WTC11 (cell line): ENCODE results near the gene SHANK1. TPM values are rescaled to one million over a fixed set of nuclear protein-coding genes. Genes with fewer than 3 reads are reported as not detected.

Experiments
- ATAC-seq: fragments of 200-7000 bp; cut with Tn5 transposase; 2 replicates; pipeline ENCODE4 v1.10.0; 2021; ENCODE audit warnings: mild to moderate bottlenecking, moderate library complexity
- CTCF ChIA-PET: fragments of 300-600 bp; sonication (Branson Sonifier 250); formaldehyde crosslinking; loops from one replicate; lab custom pipeline; 2021; ENCODE audit warnings: antibody characterized with exemption; lab: Charles Lee
- POLR2A ChIA-PET: fragments of 350-600 bp; sonication (Branson Sonifier 250); formaldehyde crosslinking; loops from one replicate; lab custom pipeline; 2021; ENCODE audit warnings: antibody characterized with exemption; lab: Charles Lee
- DNase-seq: peaks from one replicate; pipeline ENCODE4 v3.0.0; 2021; ENCODE audit warnings: low spot score
- H3K27ac Mint-ChIP-seq: 2 replicates; pipeline ENCODE4 v1.8.0; 2021; ENCODE audit warnings: mixed read lengths
- H3K27me3 Mint-ChIP-seq: 2 replicates; pipeline ENCODE4 v1.8.0; 2021; ENCODE audit warnings: low read depth, mild to moderate bottlenecking, moderate library complexity, mixed read lengths
- H3K36me3 Mint-ChIP-seq: 2 replicates; pipeline ENCODE4 v1.8.0; 2021; ENCODE audit warnings: mixed read lengths
- H3K4me1 Mint-ChIP-seq: 2 replicates; pipeline ENCODE4 v1.8.0; 2022; ENCODE audit warnings: mixed read lengths
- H3K4me3 Mint-ChIP-seq: 2 replicates; pipeline ENCODE4 v1.8.0; 2021; ENCODE audit warnings: mild to moderate bottlenecking, moderate library complexity, mixed read lengths
- H3K9me3 Mint-ChIP-seq: 2 replicates; pipeline ENCODE4 v1.8.0; 2021; ENCODE audit warnings: mixed read lengths
- CREM ChIP-seq: sonication (generic); formaldehyde crosslinking; IDR thresholded peaks from 2 replicates; pipeline ENCODE4 v1.8.1; 2022; ENCODE audit warnings: mild to moderate bottlenecking, missing genetic modification reagents, moderate library complexity
- FOXK1 ChIP-seq: sonication (generic); formaldehyde crosslinking; IDR thresholded peaks from 2 replicates; pipeline ENCODE4 v1.8.0; 2022; ENCODE audit warnings: mild to moderate bottlenecking, moderate library complexity, missing genetic modification reagents
- FOXP1 ChIP-seq: sonication (generic); formaldehyde crosslinking; IDR thresholded peaks from 2 replicates; pipeline ENCODE4 v1.8.0; 2022; ENCODE audit warnings: missing genetic modification reagents, mild to moderate bottlenecking, moderate library complexity, borderline replicate concordance
- FOXP4 ChIP-seq: sonication (generic); formaldehyde crosslinking; IDR thresholded peaks from 2 replicates; pipeline ENCODE4 v1.8.0; 2022; ENCODE audit warnings: mild to moderate bottlenecking, missing genetic modification reagents
- GTF2I ChIP-seq: fragments of 250-450 bp; sonication (Bioruptor Pico); conservative IDR thresholded peaks from 2 replicates; pipeline ENCODE4 v1.4.0; 2021; ENCODE audit warnings: mild to moderate bottlenecking
- IRF2 ChIP-seq: sonication (generic); formaldehyde crosslinking; IDR thresholded peaks from 2 replicates; pipeline ENCODE4 v1.8.0; 2022; ENCODE audit warnings: low read depth, missing genetic modification reagents, borderline replicate concordance
- KAT7 ChIP-seq: sonication (generic); formaldehyde crosslinking; IDR thresholded peaks from 2 replicates; pipeline ENCODE4 v1.8.1; 2023; ENCODE audit warnings: missing genetic modification reagents, mild to moderate bottlenecking, borderline replicate concordance
- MAX ChIP-seq: sonication (generic); formaldehyde crosslinking; IDR thresholded peaks from 2 replicates; pipeline ENCODE4 v1.8.0; 2022; ENCODE audit warnings: mild to moderate bottlenecking, missing genetic modification reagents
- NFE2L1 ChIP-seq: sonication (generic); formaldehyde crosslinking; IDR thresholded peaks from 2 replicates; pipeline ENCODE4 v1.8.1; 2023; ENCODE audit warnings: missing genetic modification reagents
- PREB ChIP-seq: sonication (generic); formaldehyde crosslinking; IDR thresholded peaks from 2 replicates; pipeline ENCODE4 v1.8.1; 2022; ENCODE audit warnings: mild to moderate bottlenecking, missing genetic modification reagents, moderate library complexity, borderline replicate concordance
- RELA ChIP-seq: sonication (generic); formaldehyde crosslinking; IDR thresholded peaks from 2 replicates; pipeline ENCODE4 v1.8.1; 2022; ENCODE audit warnings: missing genetic modification reagents, mild to moderate bottlenecking, borderline replicate concordance
- SMAD3 ChIP-seq: sonication (generic); formaldehyde crosslinking; IDR thresholded peaks from 2 replicates; pipeline ENCODE4 v1.8.0; 2022; ENCODE audit warnings: missing genetic modification reagents, mild to moderate bottlenecking, borderline replicate concordance
- TCF7 ChIP-seq: sonication (generic); formaldehyde crosslinking; IDR thresholded peaks from 2 replicates; pipeline ENCODE4 v1.8.0; 2022; ENCODE audit warnings: mild to moderate bottlenecking, low read depth, missing genetic modification reagents, moderate library complexity
- ZBTB21 ChIP-seq: sonication (generic); formaldehyde crosslinking; IDR thresholded peaks from 2 replicates; pipeline ENCODE4 v1.8.1; 2023; ENCODE audit warnings: mild to moderate bottlenecking, missing genetic modification reagents, borderline replicate concordance
- ZBTB43 ChIP-seq: sonication (generic); formaldehyde crosslinking; IDR thresholded peaks from 2 replicates; pipeline ENCODE4 v1.8.1; 2023; ENCODE audit warnings: mild to moderate bottlenecking, missing genetic modification reagents
- ZNF121 ChIP-seq: sonication (generic); formaldehyde crosslinking; IDR thresholded peaks from 2 replicates; pipeline ENCODE4 v1.8.0; 2023; ENCODE audit warnings: missing genetic modification reagents
- ZNF263 ChIP-seq: sonication (generic); formaldehyde crosslinking; IDR thresholded peaks from 2 replicates; pipeline ENCODE4 v1.8.1; 2022; ENCODE audit warnings: low read depth, mild to moderate bottlenecking, moderate library complexity, missing genetic modification reagents
- ZNF281 ChIP-seq: sonication (generic); formaldehyde crosslinking; IDR thresholded peaks from 2 replicates; pipeline ENCODE4 v1.8.0; 2023; ENCODE audit warnings: mild to moderate bottlenecking, missing genetic modification reagents
- ZNF317 ChIP-seq: sonication (generic); formaldehyde crosslinking; IDR thresholded peaks from 2 replicates; pipeline ENCODE4 v1.8.1; 2023; ENCODE audit warnings: low read depth, mild to moderate bottlenecking, moderate library complexity, missing genetic modification reagents, borderline replicate concordance
- ZNF396 ChIP-seq: fragments of 250-450 bp; sonication (Bioruptor Pico); IDR thresholded peaks from 2 replicates; pipeline ENCODE4 v1.8.0; 2021; ENCODE audit warnings: mild to moderate bottlenecking, moderate library complexity, borderline replicate concordance
- total RNA-seq: library from RNA; stranded (reverse); gene quantifications from 3 replicates; pipeline ENCODE4 v1.2.3, GENCODE V29; 2021
- TF ChIP-seq, protein P1 (sequence below): sonication (generic); formaldehyde crosslinking; IDR thresholded peaks from 2 replicates; pipeline ENCODE4 v1.8.1; 2022; ENCODE audit warnings: low read depth, mild to moderate bottlenecking, moderate library complexity, missing genetic modification reagents, borderline replicate concordance
- TF ChIP-seq, protein P2 (sequence below): sonication (generic); formaldehyde crosslinking; IDR thresholded peaks from 2 replicates; pipeline ENCODE4 v1.8.1; 2022; ENCODE audit warnings: missing genetic modification reagents, borderline replicate concordance

SHANK1 gene
- total RNA-seq, 1 experiment from 2014 or later: 8.7 TPM

GRCh38 chr19:50725911-50726230 lies 6.3 kb upstream of the SHANK1 start:
- DNase-seq (no peak), ATAC-seq (no peak)
- ChIA-PET POLR2A (no interaction called here), CTCF (interaction anchor here (1.1 to 6.7 kb wide), 2 partner anchors 54 to 169 kb away, joined by 3 to 195 read pairs; no protein-coding TSS in a partner anchor)
- no peaks in the 10 kb centered on the region for H3K9me3 Mint-ChIP-seq
- no peak for TF ChIP-seq PREB (CRISPR knock-in tag)
- no peak for TF ChIP-seq ZNF281
- TF ChIP-seq, protein P1, sequence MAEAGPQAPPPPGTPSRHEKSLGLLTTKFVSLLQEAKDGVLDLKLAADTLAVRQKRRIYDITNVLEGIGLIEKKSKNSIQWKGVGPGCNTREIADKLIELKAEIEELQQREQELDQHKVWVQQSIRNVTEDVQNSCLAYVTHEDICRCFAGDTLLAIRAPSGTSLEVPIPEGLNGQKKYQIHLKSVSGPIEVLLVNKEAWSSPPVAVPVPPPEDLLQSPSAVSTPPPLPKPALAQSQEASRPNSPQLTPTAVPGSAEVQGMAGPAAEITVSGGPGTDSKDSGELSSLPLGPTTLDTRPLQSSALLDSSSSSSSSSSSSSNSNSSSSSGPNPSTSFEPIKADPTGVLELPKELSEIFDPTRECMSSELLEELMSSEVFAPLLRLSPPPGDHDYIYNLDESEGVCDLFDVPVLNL: no peak
- no peak for TF ChIP-seq MAX (CRISPR knock-in tag)
- no peak for TF ChIP-seq ZBTB21 (CRISPR knock-in tag)
- no peak for TF ChIP-seq RELA (CRISPR knock-in tag)
- TF ChIP-seq IRF2: no peak
- H3K4me3 Mint-ChIP-seq: peak overlapping the region; percentile 90
- no peak overlapping the region for H3K27ac Mint-ChIP-seq
- H3K27me3 Mint-ChIP-seq: peaks cover 34% of the 10 kb centered on the region
- no peaks in the 10 kb centered on the region for H3K36me3 Mint-ChIP-seq
- peaks cover 46% of the 10 kb centered on the region for H3K4me1 Mint-ChIP-seq

DNA sequence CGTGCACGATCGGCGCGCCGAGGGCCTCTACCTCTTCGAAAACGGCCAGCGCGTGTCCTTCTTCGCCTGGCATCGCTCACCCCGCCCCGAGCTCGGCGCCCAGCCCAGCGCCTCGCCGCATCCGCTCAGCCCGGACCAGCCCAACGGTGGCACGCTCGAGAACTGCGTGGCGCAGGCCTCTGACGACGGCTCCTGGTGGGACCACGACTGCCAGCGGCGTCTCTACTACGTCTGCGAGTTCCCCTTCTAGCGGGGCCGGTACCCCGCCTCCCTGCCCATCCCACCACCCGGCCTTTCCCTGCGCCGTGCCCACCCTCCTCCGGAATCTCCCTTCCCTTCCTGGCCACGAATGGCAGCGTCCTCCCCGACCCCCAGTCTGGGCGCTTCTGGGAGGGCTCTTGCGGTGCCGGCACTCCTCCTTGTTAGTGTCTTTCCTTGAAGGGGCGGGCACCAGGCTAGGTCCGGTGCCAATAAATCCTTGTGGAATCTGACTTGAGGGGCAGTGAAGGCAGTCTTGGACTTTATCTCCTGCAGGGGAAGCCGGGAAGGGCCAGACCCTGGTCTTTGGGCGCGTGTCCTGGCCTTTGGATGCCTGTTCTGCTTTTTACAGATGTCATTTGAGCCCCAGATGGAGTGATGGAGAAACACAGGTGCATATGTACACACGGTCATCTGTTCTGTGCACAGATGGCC lies 5.8 kb upstream of the SHANK1 start:
- H3K27ac Mint-ChIP-seq: peak overlapping the region; percentile 76; the same call in 1 of the 2 replicates
- DNase-seq (no peak), ATAC-seq (no peak)
- H3K27me3 Mint-ChIP-seq: peaks cover 39% of the 10 kb centered on the region
- H3K36me3 Mint-ChIP-seq: no peaks in the 10 kb centered on the region
- H3K4me1 Mint-ChIP-seq: peaks cover 51% of the 10 kb centered on the region
- H3K9me3 Mint-ChIP-seq: no peaks in the 10 kb centered on the region
- CTCF ChIA-PET: interaction anchor here (0.6 to 6.7 kb wide), 64 partner anchors 7 to 979 kb away, joined by 3 to 195 read pairs (median 5); partner anchors contain the start of genes ACP4, C19orf81 and JOSD2
- H3K4me3 Mint-ChIP-seq: peak overlapping the region; percentile 90
- POLR2A ChIA-PET: interaction anchor here (0.5 to 1.6 kb wide), 6 partner anchors 15 to 178 kb away, joined by 3 to 7 read pairs (median 4); no protein-coding TSS in a partner anchor
- TF ChIP-seq ZNF317 (CRISPR knock-in tag): peak; percentile 56; the same call in 1 of the 2 replicates
- TF ChIP-seq CREM (CRISPR knock-in tag): 0 out of 2 replicates have a peak, but pooled peaks have one; percentile 63
- peak; percentile 77; the same call in 1 of the 2 replicates for TF ChIP-seq TCF7 (CRISPR knock-in tag)
- peak; percentile 92 for TF ChIP-seq MAX (CRISPR knock-in tag)
- TF ChIP-seq ZNF396 (CRISPR knock-in tag): no peak
- peak; percentile 77; the same call in 1 of the 2 replicates for TF ChIP-seq KAT7
- peak; percentile 30; the same call in 1 of the 2 replicates for TF ChIP-seq ZNF121 (CRISPR knock-in tag)
- TF ChIP-seq GTF2I: no peak
- TF ChIP-seq FOXP1 (CRISPR knock-in tag): peak; percentile 89
- TF ChIP-seq FOXK1 (CRISPR knock-in tag): peak; percentile 23; the same call in 1 of the 2 replicates
- 0 out of 2 replicates have a peak, but pooled peaks have one; percentile 53 for TF ChIP-seq IRF2
- TF ChIP-seq ZNF263 (CRISPR knock-in tag): no peak
- peak; percentile 79; the same call in 1 of the 2 replicates for TF ChIP-seq SMAD3 (CRISPR knock-in tag)
- TF ChIP-seq NFE2L1 (CRISPR knock-in tag): 0 out of 2 replicates have a peak, but pooled peaks have one; percentile 23
- peak; percentile 20; the same call in 1 of the 2 replicates for TF ChIP-seq ZBTB43 (CRISPR knock-in tag)
- TF ChIP-seq, protein P2, sequence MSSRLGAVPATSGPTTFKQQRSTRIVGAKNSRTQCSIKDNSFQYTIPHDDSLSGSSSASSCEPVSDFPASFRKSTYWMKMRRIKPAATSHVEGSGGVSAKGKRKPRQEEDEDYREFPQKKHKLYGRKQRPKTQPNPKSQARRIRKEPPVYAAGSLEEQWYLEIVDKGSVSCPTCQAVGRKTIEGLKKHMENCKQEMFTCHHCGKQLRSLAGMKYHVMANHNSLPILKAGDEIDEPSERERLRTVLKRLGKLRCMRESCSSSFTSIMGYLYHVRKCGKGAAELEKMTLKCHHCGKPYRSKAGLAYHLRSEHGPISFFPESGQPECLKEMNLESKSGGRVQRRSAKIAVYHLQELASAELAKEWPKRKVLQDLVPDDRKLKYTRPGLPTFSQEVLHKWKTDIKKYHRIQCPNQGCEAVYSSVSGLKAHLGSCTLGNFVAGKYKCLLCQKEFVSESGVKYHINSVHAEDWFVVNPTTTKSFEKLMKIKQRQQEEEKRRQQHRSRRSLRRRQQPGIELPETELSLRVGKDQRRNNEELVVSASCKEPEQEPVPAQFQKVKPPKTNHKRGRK (CRISPR knock-in tag): no peak
- TF ChIP-seq FOXP4 (CRISPR knock-in tag): 0 out of 2 replicates have a peak, but pooled peaks have one; percentile 94
